ENCODE measurements around the gene PIP5K1C.

Gene PIP5K1C

DNA sequence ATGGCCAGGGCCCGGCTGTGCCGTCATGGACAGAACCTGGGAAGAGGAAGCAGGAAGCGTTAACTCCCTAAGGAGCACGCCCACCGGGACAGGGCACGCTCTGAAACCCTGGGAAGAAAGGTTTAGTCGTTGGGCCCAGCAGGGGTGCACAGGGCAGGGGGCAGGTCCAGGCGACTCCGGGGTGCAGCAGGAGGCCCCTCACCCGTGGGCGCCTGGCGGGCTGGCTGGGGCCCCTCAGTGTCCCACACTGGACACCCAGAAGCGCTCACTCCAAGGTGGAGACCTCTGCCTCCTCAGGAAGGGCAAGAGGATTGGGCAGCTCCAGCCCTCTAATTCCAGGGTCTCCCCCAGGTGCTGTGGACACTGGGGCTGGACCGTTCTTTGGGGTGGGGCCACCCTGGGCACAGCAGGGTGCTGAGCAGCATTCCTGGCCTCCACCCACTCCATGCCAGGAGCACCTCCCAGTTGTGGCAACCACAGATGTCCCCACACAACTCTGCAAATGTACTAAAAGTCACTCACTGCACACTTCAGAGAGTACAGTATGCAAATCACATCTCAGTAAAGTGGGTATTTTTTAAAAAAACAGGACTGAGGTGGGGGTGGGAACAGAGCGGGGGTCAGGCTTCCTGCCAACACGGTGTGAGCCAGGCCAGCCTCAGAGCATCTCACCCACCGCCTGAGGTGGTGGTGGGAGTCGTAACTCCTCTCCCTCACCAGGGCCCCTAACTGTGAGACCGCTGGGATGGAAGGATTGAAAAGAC is 35.2 kb downstream of the PIP5K1C start:
- TF ChIP-seq EZH2 (IDR thresholded peaks at IDR 0.05; ENCODE audit: borderline replicate concordance, low read depth, low read length, severe bottlenecking) = no peak
- TF ChIP-seq, protein P1, sequence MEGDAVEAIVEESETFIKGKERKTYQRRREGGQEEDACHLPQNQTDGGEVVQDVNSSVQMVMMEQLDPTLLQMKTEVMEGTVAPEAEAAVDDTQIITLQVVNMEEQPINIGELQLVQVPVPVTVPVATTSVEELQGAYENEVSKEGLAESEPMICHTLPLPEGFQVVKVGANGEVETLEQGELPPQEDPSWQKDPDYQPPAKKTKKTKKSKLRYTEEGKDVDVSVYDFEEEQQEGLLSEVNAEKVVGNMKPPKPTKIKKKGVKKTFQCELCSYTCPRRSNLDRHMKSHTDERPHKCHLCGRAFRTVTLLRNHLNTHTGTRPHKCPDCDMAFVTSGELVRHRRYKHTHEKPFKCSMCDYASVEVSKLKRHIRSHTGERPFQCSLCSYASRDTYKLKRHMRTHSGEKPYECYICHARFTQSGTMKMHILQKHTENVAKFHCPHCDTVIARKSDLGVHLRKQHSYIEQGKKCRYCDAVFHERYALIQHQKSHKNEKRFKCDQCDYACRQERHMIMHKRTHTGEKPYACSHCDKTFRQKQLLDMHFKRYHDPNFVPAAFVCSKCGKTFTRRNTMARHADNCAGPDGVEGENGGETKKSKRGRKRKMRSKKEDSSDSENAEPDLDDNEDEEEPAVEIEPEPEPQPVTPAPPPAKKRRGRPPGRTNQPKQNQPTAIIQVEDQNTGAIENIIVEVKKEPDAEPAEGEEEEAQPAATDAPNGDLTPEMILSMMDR (IDR thresholded peaks at IDR 0.05; ENCODE audit: borderline replicate concordance, extremely low read depth, low read length, poor library complexity, severe bottlenecking) = no peak
- Histone ChIP-seq H3K27me3 (ENCODE audit: insufficient read depth, low read length, poor library complexity) (no peaks in the 10 kb centered on the region), H3K4me2 (ENCODE audit: insufficient read depth, low read length) (no peak overlapping the region), H3K27ac (ENCODE audit: low read length) (no peak overlapping the region), H3K79me2 (ENCODE audit: insufficient read depth, low read length) (peaks cover 2% of the 10 kb centered on the region; the same call in 1 of the 2 replicates), H3K36me3 (ENCODE audit: insufficient read depth, low read length) (peaks cover 40% of the 10 kb centered on the region), H2AFZ (ENCODE audit: low read depth, low read length) (no peak overlapping the region), H4K20me1 (ENCODE audit: insufficient read depth, low read length) (peaks cover 36% of the 10 kb centered on the region), H3K9me3 (ENCODE audit: insufficient read depth, low read length, severe bottlenecking) (no peaks in the 10 kb centered on the region), H3K4me3 (ENCODE audit: low read depth in 1 of 2, low read length in 2 of 2) (no peak overlapping the region), H3K4me1 (ENCODE audit: insufficient read depth, low read length) (no peaks in the 10 kb centered on the region), H3K9ac (ENCODE audit: low read depth, low read length) (no peak overlapping the region)
- DNase-seq (no peak), ATAC-seq (ENCODE audit: insufficient read depth, low read depth) (no peak)

DNA sequence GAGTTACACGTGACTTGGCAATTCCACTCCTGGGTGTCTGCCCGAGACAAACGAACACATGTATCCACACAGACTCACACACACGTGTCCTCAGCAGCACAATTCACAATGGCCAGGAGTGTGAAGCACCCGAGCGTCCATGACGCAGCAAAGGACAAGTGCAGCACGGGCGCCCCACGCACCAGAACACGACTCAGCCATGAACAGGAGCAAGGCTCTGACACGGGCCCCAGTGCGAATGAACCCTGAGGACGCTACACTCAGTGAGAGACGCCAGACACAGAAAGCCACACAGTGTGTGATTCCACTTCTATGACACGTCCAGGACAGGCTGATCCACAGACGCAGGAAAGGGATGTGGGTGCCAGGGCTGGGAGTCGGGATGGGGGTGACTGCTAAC is 36.4 kb downstream of the PIP5K1C start:
- Histone ChIP-seq H3K4me3 (ENCODE audit: low read depth in 1 of 2, low read length in 2 of 2) (no peak overlapping the region), H4K20me1 (ENCODE audit: insufficient read depth, low read length) (peaks cover 27% of the 10 kb centered on the region), H2AFZ (ENCODE audit: low read depth, low read length) (no peak overlapping the region), H3K79me2 (ENCODE audit: insufficient read depth, low read length) (no peaks in the 10 kb centered on the region), H3K27ac (ENCODE audit: low read length) (no peak overlapping the region), H3K9me3 (ENCODE audit: insufficient read depth, low read length, severe bottlenecking) (no peaks in the 10 kb centered on the region), H3K4me1 (ENCODE audit: insufficient read depth, low read length) (no peaks in the 10 kb centered on the region), H3K9ac (ENCODE audit: low read depth, low read length) (no peak overlapping the region), H3K36me3 (ENCODE audit: insufficient read depth, low read length) (peaks cover 48% of the 10 kb centered on the region), H3K27me3 (ENCODE audit: insufficient read depth, low read length, poor library complexity) (no peaks in the 10 kb centered on the region), H3K4me2 (ENCODE audit: insufficient read depth, low read length) (no peak overlapping the region)
- no peak for TF ChIP-seq EZH2 (IDR thresholded peaks at IDR 0.05; ENCODE audit: borderline replicate concordance, low read depth, low read length, severe bottlenecking)
- TF ChIP-seq, protein P1 (IDR thresholded peaks at IDR 0.05; ENCODE audit: borderline replicate concordance, extremely low read depth, low read length, poor library complexity, severe bottlenecking) = no peak
- ATAC-seq (ENCODE audit: insufficient read depth, low read depth) = no peak
- no peak for DNase-seq

GRCh38 chr19:3661284-3662238 is 38.7 kb downstream of the PIP5K1C start:
- no peak overlapping the region for H3K9ac ChIP-seq (ENCODE audit: low read depth, low read length)
- no peak overlapping the region for H3K27ac ChIP-seq (ENCODE audit: low read length)
- peaks cover 16% of the 10 kb centered on the region for H4K20me1 ChIP-seq (ENCODE audit: insufficient read depth, low read length)
- peaks cover 71% of the 10 kb centered on the region for H3K36me3 ChIP-seq (ENCODE audit: insufficient read depth, low read length)
- no peaks in the 10 kb centered on the region for H3K27me3 ChIP-seq (ENCODE audit: insufficient read depth, low read length, poor library complexity)
- no peaks in the 10 kb centered on the region for H3K79me2 ChIP-seq (ENCODE audit: insufficient read depth, low read length)
- DNase-seq (no peak), ATAC-seq (ENCODE audit: insufficient read depth, low read depth) (no peak)
- H3K4me1 ChIP-seq (ENCODE audit: insufficient read depth, low read length) = no peaks in the 10 kb centered on the region
- no peak overlapping the region for H3K4me2 ChIP-seq (ENCODE audit: insufficient read depth, low read length)
- no peak for TF ChIP-seq EZH2 (IDR thresholded peaks at IDR 0.05; ENCODE audit: borderline replicate concordance, low read depth, low read length, severe bottlenecking)
- TF ChIP-seq, protein P1 (IDR thresholded peaks at IDR 0.05; ENCODE audit: borderline replicate concordance, extremely low read depth, low read length, poor library complexity, severe bottlenecking) = no peak
- H3K4me3 ChIP-seq (ENCODE audit: low read depth in 1 of 2, low read length in 2 of 2) = no peak overlapping the region
- no peak overlapping the region for H2AFZ ChIP-seq (ENCODE audit: low read depth, low read length)
- H3K9me3 ChIP-seq (ENCODE audit: insufficient read depth, low read length, severe bottlenecking) = no peaks in the 10 kb centered on the region
